Panc1 (cell line): ENCODE results near the gene SLC9A7. TPM values are rescaled to one million over a fixed set of nuclear protein-coding genes. Genes with fewer than 3 reads are reported as not detected.

ENCODE experiments used
- ATAC-seq: fragments of 200-7000 bp; cut with Tn5 transposase; 2 replicates; pipeline ENCODE4 v1.9.1; 2020; ENCODE audit warnings: mild to moderate bottlenecking, moderate library complexity
- BruUV-seq: library from RNA; stranded (reverse); fragments of 400-500 nt; replicated peaks from 2 replicates; lab custom pipeline; 2021; lab: Mats Ljungman, UMichigan
- CTCF ChIA-PET: fragments of 300-600 bp; sonication (Branson Sonifier 250); formaldehyde crosslinking; loops from one replicate; lab custom pipeline; 2022; ENCODE audit warnings: antibody characterized with exemption; lab: Charles Lee
- POLR2A ChIA-PET: fragments of 300-600 bp; sonication (Branson Sonifier 250); formaldehyde crosslinking; loops from one replicate; lab custom pipeline; 2022; ENCODE audit warnings: antibody characterized with exemption; lab: Charles Lee
- DNase-seq: peaks from one replicate; pipeline ENCODE4 v3.0.0-alpha.2; 2010; ENCODE audit warnings: low read depth, low spot score
- H3K27ac ChIP-seq: 2 replicates; pipeline ENCODE4 v1.5.1; 2011; ENCODE audit warnings: mild to moderate bottlenecking, low read length, inconsistent platforms
- H3K27me3 ChIP-seq: fragments of 200-500 bp; sonication (Bioruptor generic); 2 replicates; pipeline ENCODE4 v1.6.0; 2014; ENCODE audit warnings: low read length, inconsistent platforms; ENCODE audit not compliant: control insufficient read depth, insufficient read depth
- H3K36me3 ChIP-seq: fragments of 200-500 bp; sonication (Bioruptor generic); 2 replicates; pipeline ENCODE4 v1.5.1; 2014; ENCODE audit warnings: inconsistent platforms, mild to moderate bottlenecking, low read length, moderate library complexity; ENCODE audit not compliant: control insufficient read depth, insufficient read depth
- H3K4me1 ChIP-seq: 2 replicates; pipeline ENCODE4 v1.5.1; 2011; ENCODE audit warnings: inconsistent platforms, mild to moderate bottlenecking, low read length, moderate library complexity; ENCODE audit not compliant: control insufficient read depth, insufficient read depth
- H3K4me3 ChIP-seq, 2 experiments: 2 replicates each; pipeline ENCODE4 v1.5.1; 2011 to 2012; ENCODE audit warnings: low read depth in 2 of 2, low read length in 2 of 2, mild to moderate bottlenecking in 2 of 2, inconsistent platforms in 1 of 2, moderate library complexity in 1 of 2
- H3K9me3 ChIP-seq: fragments of 200-500 bp; sonication (Bioruptor generic); 2 replicates; pipeline ENCODE4 v1.5.1; 2014; ENCODE audit warnings: low read depth, mild to moderate bottlenecking, inconsistent platforms, low read length, moderate library complexity; ENCODE audit not compliant: control insufficient read depth, insufficient read depth
- CTCF ChIP-seq: fragments of 450-650 bp; IDR thresholded peaks from 2 replicates; pipeline ENCODE4 v1.5.1; 2017; ENCODE audit warnings: mild to moderate bottlenecking
- POLR2AphosphoS5 ChIP-seq: IDR thresholded peaks from 2 replicates; pipeline ENCODE4 v1.6.1; 2012; ENCODE audit warnings: mild to moderate bottlenecking, low read depth, low read length, moderate library complexity
- REST ChIP-seq, 2 experiments: IDR thresholded peaks; 2 replicates each; pipeline ENCODE4 v1.6.1; 2011 to 2012; ENCODE audit warnings: low read depth in 2 of 2, control low read depth in 1 of 2, low read length in 1 of 2, mild to moderate bottlenecking in 1 of 2, moderate library complexity in 1 of 2; ENCODE audit not compliant: insufficient read depth in 1 of 2
- SIN3A ChIP-seq: IDR thresholded peaks from 2 replicates; pipeline ENCODE4 v1.6.1; 2012; ENCODE audit warnings: low read depth, mild to moderate bottlenecking, low read length, moderate library complexity, borderline replicate concordance; ENCODE audit not compliant: insufficient read depth
- TCF7L2 ChIP-seq: IDR thresholded peaks from 2 replicates; pipeline ENCODE4 v1.6.1; 2011; ENCODE audit warnings: mild to moderate bottlenecking, low read depth, low read length, inconsistent platforms
- in situ Hi-C: cut with HindIII; loops from 2 replicates; pipeline ENCODE4 v1.10.0; 2016; ENCODE audit warnings: low sequenced_read_pairs, low pct_unique_long_range_greater_than_20kb
- intact Hi-C: fragments of 100-400 bp; cut with micrococcal nuclease; formaldehyde crosslinking; loops from one replicate; pipeline ENCODE4 v1.10.0; 2022; ENCODE audit not compliant: unreplicated experiment
- total RNA-seq: library from RNA; stranded (reverse); gene quantifications from one replicate; pipeline ENCODE4 v1.2.1, GENCODE V29; 2021; ENCODE audit not compliant: unreplicated experiment

Gene SLC9A7
- total RNA-seq, 1 experiment from 2014 or later: 80.4 TPM

- ChIA-PET CTCF (no interaction called here), POLR2A (no interaction called here)
- in situ Hi-C loops (no loop called here), intact Hi-C loops (no loop called here)
- Histone ChIP-seq H3K4me3 (no peak overlapping the region), H3K27ac (no peak overlapping the region), H3K27me3 (no peaks in the 10 kb centered on the region), H3K36me3 (no peaks in the 10 kb centered on the region), H3K4me1 (no peaks in the 10 kb centered on the region), H3K9me3 (no peaks in the 10 kb centered on the region)
- ATAC-seq: no peak
- TF ChIP-seq POLR2AphosphoS5 (no peak), TCF7L2 (no peak), REST (IDR thresholded peaks at IDR 0.05; ENCODE audit: insufficient read depth in 1 of 2, low read depth in 2 of 2, low read length in 1 of 2) (no peak), CTCF (no peak), SIN3A (no peak)
- no peak for DNase-seq
- BruUV-seq: no TSS peak
Observed at GRCh38 chrX:46595084-46595483, 163.8 kb downstream of the SLC9A7 start.

- TF ChIP-seq REST (IDR thresholded peaks at IDR 0.05; ENCODE audit: insufficient read depth in 1 of 2, low read depth in 2 of 2, low read length in 1 of 2): no peak
- TF ChIP-seq CTCF: no peak
- no peak for TF ChIP-seq TCF7L2
- no peak for TF ChIP-seq POLR2AphosphoS5
- no peak for TF ChIP-seq SIN3A
- Histone ChIP-seq H3K4me1 (peaks cover 13% of the 10 kb centered on the region), H3K27me3 (no peaks in the 10 kb centered on the region), H3K36me3 (no peaks in the 10 kb centered on the region), H3K9me3 (no peaks in the 10 kb centered on the region), H3K4me3 (no peak overlapping the region), H3K27ac (no peak overlapping the region)
- ChIA-PET CTCF (no interaction called here), POLR2A (no interaction called here)
- intact Hi-C loops (no loop called here), in situ Hi-C loops (no loop called here)
- ATAC-seq (no peak), DNase-seq (no peak)
- no TSS peak for BruUV-seq
Observed at GRCh38 chrX:46589977-46590723, 168.8 kb downstream of the SLC9A7 start.
